22Rv1 (cell line): Measurements from ENCODE around the gene GCNA.
"Not testable (repeated sequence)": the region's sequence is repeated elsewhere in the genome, so short reads cannot be mapped to it uniquely, and the experiment has no call there.

Experiments
- H3K27ac ChIP-seq: fragments of 450-650 bp; 2 replicates; pipeline ENCODE4 v1.5.1; 2017
- CTCF ChIP-seq: fragments of 450-650 bp; IDR thresholded peaks from 2 replicates; pipeline ENCODE4 v1.5.1; 2017; ENCODE audit warnings: mild to moderate bottlenecking
- ZFX ChIP-seq: fragments of 450-650 bp; IDR thresholded peaks from 2 replicates; pipeline ENCODE4 v1.6.1; 2017; ENCODE audit warnings: antibody characterized with exemption, borderline replicate concordance

Gene GCNA

DNA sequence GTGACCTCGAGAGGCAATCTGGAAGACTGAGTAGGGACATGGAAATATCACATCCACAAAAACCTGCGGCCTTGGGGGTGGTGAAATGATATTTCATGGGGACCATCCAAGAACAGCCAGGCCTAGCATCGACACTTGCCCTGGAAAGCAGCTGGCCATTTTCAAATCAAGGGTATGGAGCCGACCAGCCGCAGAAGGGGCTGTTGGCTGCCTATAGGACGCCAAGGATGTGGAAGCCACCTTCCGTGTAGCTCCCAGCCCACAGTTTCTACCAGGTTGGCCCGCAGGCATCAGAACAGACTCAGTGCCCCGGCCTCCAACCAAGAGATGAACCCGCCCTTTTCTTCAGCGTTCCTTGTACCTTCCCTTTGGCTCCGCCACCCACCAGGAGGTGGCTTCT lies 83.7 kb downstream of the GCNA start:
- TF ChIP-seq CTCF (no peak), ZFX (no peak)
- no peak overlapping the region for H3K27ac ChIP-seq

DNA sequence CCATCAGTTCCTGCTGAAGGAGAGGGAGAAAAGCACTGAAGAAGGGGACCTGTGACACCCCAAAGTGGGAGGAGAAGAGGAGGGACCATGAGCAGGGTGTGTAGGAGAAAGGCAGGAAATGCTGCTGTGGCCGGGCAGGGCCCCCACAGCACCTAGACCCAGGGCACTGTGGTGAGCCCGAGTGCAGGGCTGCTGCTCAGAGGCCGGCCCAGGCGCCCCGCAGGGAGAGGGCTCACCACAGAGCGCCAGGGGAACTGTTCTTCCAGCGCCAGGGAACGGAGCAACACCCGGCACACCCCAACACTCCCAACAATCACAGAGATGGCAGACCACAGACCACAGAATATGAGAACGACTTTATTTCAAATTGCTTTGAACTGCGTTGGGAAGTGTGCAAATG lies 84.4 kb downstream of the GCNA start:
- not testable (repeated sequence) for H3K27ac ChIP-seq
